8988T (cell line): Measurements from ENCODE around the gene MRPL46.
A peak's percentile ranks its signal among the peaks of the same experiment; 100 is the strongest.
"Not testable (repeated sequence)": the region's sequence is repeated elsewhere in the genome, so short reads cannot be mapped to it uniquely, and the experiment has no call there.

Source experiments
- DNase-seq: peaks from one replicate; pipeline ENCODE4 v3.0.0; 2011

MRPL46 gene

GRCh38 chr15:88477126-88477525 is 9.9 kb upstream of the MRPL46 start:
- DNase-seq = no peak

DNA sequence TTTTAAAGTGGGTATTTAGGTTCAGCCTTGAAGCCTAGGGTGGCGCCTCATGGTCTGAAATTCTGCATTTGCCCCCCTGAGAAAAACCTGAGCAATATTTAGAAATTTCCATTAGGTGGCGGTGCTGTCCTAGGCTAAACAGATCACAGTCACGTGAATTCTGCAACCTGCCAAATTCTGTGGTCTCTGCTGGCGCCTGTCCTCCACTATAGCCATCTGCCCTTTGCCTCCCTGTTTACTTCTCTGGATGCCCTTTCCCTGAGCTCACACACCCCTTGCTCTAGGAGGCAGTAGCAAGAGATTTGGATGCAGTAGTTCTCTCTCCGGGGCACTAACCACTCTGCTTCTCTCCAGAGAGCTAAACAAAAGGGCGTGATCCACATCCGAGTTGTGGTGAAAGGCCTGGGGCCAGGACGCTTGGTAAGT is 9.5 kb upstream of the MRPL46 start:
- DNase-seq = no peak

DNA sequence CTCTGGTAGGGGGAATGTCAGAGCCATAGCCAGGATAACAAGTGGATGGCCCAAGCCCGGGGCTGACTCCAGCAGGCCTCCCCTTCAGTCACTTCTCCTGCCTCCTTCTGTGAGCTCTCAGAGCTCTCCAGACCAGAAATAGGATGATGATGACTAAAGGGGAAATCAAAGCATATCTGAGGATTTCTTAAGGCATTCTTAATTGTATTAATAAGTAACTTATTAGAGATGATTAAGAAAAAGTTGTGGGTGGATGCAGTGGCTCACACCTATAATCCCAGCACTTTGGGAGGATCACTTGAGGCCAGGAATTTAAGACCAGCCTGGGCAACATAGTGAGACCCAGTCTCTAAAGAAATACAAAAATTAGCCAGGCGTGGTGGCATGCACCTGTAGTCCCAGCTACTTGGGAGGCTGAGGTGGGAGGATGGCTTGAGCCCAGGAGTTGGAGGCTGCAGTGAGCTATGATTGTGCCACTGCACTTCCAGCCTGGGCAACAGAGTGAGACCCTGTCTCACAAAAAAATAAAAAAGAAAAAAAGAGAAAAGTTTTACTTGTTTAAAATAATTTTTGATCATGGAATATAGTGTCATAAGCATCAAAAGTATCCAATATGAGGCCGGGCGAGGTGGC is 6.6 kb upstream of the MRPL46 start:
- DNase-seq = not testable (repeated sequence)

DNA sequence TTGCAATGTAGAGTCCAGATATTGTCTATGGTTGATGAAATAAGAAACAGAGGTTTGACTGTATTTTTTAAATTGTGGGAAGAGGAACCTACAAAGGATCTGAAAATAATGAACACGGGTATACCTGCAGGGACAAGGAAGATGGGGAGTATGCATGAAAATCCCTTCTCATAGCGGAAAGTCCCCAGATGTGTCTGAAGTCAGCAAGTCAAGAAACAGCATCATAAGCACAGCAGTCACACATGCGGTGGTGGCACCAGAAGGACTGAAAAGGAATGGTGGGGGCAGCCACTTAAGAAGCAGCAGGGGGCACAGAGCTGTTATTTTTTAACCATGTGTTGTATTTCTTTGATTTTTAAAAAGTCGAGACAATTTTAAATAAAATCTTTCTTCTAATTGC is 5.0 kb upstream of the MRPL46 start:
- DNase-seq = no peak

- no peak for DNase-seq
These were observed 3.6 kb upstream of the MRPL46 start for GRCh38 chr15:88470625-88471372.

GRCh38 chr15:88469321-88469720 is 2.1 kb upstream of the MRPL46 start:
- no peak for DNase-seq

DNA sequence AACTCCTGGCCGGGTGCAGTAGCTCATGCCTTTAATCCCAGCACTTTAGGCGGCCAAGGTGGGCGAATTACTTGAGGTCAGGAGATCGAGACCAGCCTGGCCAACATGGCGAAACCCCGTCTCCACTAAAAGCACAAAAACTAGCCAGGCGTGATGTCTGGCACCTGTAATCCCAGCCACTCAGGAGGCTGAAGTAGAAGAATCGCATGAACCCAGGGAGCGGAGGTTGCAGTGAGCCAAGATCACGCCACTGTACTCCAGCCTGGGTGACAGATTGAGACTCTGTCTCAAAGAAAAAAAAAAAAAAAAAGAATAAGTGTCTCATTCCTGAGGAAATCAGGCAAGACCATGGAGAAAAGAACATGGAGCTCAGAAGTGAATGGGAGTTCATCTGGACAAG is 1.5 kb upstream of the MRPL46 start:
- DNase-seq = not testable (repeated sequence)

GRCh38 chr15:88467935-88468528 is 844 bp upstream of the MRPL46 start:
- no peak for DNase-seq

DNA sequence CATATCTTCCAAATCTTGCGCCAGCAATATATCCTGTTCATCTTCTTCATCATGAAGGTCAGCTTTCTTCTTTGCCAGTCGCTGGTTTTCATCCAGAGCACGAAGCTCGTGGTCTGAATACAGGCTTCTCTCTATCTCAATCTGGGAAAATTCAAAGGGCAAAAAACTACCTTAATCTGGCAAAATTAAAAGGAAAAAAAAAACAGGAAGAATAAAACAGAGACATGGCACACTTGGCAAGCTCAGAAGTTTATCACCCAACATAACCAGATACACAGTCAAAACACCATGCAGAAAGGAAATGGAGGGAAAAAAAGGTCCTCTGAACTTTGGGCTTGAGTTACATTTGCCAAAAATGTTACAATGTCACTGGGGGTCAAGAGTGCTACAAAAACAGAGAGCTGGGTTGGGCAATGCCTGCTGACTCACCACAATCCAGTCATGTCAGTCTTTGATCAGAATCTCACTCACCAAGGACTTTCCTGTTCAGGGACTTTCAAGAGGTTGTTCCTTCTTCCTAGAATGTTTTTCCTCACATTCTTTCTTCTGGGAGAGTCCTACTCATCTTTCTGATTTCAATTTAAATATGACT is 1.5 kb downstream of the MRPL46 start:
- no peak for DNase-seq

GRCh38 chr15:88463870-88464532 is 3.2 kb downstream of the MRPL46 start:
- DNase-seq = no peak

DNA sequence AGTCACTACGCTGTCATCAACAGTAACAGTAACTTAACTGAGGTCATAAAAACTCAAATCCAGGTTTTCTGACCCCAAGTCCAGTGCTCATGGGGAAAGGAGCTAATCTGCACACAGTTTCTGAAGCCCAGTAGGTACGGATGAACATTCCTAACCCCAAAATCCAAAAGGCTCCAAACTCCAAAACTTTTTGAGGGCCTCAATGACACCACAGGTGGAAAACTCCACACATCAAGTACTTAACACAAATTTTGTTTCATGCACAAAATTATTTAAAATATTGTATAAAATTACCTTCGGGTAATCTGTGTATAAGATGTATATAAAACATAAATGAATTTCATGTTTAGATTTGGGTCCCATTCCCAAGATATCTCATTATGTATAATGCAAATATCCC is 10.5 kb downstream of the MRPL46 start:
- no peak for DNase-seq

GRCh38 chr15:88454867-88455810 is 12.0 kb downstream of the MRPL46 start:
- no peak for DNase-seq

DNA sequence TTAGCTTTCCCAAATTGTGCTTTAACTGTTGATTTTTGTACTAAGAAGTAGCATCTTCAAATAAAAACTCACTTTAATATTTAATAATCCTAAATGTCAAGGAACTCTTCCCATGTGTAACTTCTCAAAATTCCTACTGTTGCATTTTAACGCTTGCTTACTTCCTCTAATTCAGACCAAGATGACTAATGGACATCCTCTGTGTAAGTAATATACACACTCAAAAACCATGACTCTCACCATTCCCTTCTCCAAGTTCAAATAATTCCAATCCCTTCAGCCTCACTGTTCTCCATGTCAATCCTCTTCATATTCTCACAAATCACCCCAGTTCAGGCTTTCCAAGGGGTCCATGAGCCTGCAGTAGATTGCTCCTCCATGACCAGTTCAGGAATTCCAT is 13.0 kb downstream of the MRPL46 start:
- no peak for DNase-seq

- no peak for DNase-seq
These were observed 13.5 kb downstream of the MRPL46 start for GRCh38 chr15:88453651-88454050.

DNA sequence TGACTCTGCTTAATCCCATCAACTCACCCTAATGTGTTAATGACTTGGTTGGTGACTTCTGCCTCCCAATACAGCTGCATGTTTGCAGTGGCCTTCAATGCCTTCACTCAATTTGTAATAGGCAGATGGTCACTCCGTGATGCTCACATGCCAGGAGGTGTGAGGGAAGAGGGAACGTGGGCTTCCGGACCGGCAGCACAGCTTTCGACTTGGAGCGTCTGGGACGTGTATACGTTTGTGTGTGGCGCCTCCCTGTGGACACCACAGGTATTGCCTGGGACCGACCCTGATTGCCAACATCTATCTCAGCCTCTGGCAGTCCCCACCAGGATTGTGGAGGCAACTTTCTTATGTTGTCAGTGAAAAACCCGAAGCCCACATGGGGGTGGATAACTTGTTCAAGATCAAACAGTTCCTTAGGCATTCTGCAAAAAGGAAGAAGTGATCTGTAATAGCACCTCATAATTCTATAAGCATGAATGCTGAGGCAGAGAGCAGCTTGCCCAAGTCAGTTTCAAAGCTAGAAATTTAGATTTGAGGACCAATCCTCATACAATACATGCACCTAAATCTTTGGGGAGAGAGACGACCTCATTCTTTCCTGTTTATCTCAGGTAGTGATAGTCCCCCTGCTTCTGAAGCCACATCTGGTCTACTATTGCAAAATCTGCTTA is 16.9 kb downstream of the MRPL46 start:
- peak; percentile 57 for DNase-seq

GRCh38 chr15:88449581-88449980 is 17.6 kb downstream of the MRPL46 start:
- DNase-seq = no peak

DNA sequence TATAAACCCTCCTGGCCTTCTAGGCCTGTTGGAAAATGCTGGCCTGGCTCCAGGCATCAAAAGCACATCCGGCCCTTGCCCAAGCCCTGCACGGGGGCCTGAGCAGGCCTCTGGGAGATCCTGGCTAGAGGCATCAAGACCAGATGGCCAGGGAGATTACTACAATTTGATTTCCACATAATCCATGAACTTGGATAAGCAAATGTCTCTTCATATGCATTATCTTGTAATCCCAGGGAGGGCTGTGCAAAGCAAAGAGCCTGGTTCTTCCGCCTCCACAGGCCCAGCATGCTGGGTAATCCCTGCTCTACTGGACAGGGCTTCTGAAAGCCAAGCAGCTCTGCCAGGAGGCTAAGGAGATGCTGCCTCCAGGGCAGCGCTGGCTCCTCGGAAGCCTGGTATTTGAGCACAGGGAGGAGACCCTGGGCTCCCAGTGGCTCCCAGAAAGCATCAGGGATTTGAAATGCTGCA is 18.2 kb downstream of the MRPL46 start:
- no peak for DNase-seq

DNA sequence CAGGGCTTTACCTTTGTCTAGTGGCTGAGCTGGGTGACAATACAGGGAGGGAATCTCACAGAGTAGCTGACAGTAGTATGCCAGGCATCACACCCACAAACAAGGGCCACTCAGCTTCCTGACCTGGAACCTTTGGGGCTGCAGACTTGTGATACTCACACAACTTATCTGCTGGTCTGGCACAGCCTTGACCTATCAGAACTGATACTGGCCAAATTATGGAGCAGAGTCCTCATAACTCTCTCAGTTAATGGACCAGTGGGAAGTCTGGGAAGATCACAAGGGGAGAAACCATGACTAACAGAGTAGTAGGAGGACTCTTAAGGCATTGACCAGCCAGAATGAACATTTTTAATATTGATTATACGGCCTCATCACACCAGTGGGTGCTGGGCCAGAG is 19.4 kb downstream of the MRPL46 start:
- no peak for DNase-seq

- DNase-seq = no peak
These were observed 20.0 kb downstream of the MRPL46 start for GRCh38 chr15:88447206-88447605.

DNA sequence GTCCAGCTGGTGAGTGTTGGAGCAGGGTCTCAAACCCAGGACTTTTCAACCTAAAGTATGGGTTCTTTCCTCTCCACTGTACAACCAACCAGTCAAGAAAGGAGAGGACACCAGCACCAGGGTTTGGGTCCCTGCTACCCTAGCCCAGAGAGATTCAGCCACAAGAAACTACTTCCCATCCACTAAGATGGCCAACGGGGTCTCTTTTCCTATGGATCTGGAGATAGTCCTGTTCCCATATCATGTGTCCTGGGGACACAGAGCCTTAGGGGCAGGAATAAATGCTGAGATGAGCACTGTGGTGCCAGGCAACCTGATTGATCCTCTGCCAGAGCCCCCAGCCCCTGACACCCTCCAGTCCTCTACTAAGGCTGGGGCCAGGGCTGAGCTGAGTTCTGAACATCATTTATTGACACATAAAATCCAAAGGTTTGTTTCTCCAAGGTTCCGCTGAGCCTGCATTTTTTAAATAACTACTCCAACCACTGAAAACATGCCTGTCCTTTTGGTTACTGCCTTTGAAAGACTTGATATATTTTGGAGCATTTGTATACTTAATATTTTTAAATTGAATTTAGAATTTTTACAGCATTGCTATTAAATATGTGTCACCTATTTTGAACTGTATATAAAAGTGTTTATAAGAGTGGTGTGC is 26.0 kb downstream of the MRPL46 start:
- DNase-seq = no peak

GRCh38 chr15:88440021-88440420 is 27.2 kb downstream of the MRPL46 start:
- DNase-seq = no peak
